Measurements from ENCODE around the gene CACNG5. TPM values are rescaled to one million over a fixed set of nuclear protein-coding genes. Genes with fewer than 3 reads are reported as not detected.

CACNG5 gene
- total and polyA plus RNA-seq, 4 donors: not detected

GRCh38 chr17:66865151-66865550 is 30.2 kb downstream of the CACNG5 start:
- H3K9ac ChIP-seq (ENCODE audit: low read depth in 1 of 2, low read length in 2 of 2): no peak overlapping the region
- no peaks in the 10 kb centered on the region for H3K36me3 ChIP-seq (ENCODE audit: control insufficient read depth in 4 of 4, insufficient read depth in 3 of 4, low read depth in 1 of 4, low read length in 3 of 4)
- H3K4me1 ChIP-seq (ENCODE audit: control insufficient read depth in 4 of 4, insufficient read depth in 4 of 4, low read length in 3 of 4): no peaks in the 10 kb centered on the region
- no peak overlapping the region for H3K4me3 ChIP-seq (ENCODE audit: low read depth in 1 of 3, low read length in 3 of 3)
- DNase-seq (ENCODE audit: low spot score): no peak
- TF ChIP-seq GABPA (IDR thresholded peaks at IDR 0.05 in 1 of 2, conservative IDR thresholded peaks at IDR 0.05 in 1 of 2) (no peak), HNF4G (IDR thresholded peaks at IDR 0.05) (no peak), YY1 (IDR thresholded peaks at IDR 0.05) (no peak), FOXA2 (IDR thresholded peaks at IDR 0.05) (no peak), EGR1 (IDR thresholded peaks at IDR 0.05; ENCODE audit: low read depth in 2 of 2) (no peak), SP1 (IDR thresholded peaks at IDR 0.05) (no peak), ATF3 (IDR thresholded peaks at IDR 0.05) (no peak), JUND (IDR thresholded peaks at IDR 0.05) (no peak), RAD21 (IDR thresholded peaks at IDR 0.05) (no peak), RXRA (IDR thresholded peaks at IDR 0.05) (no peak), FOXA1 (IDR thresholded peaks at IDR 0.05) (no peak), REST (IDR thresholded peaks at IDR 0.05) (no peak), HNF4A (conservative IDR thresholded peaks at IDR 0.05) (no peak), NR2F2 (IDR thresholded peaks at IDR 0.05) (no peak), TAF1 (conservative IDR thresholded peaks at IDR 0.05) (no peak)
- TF ChIP-seq, protein P1, sequence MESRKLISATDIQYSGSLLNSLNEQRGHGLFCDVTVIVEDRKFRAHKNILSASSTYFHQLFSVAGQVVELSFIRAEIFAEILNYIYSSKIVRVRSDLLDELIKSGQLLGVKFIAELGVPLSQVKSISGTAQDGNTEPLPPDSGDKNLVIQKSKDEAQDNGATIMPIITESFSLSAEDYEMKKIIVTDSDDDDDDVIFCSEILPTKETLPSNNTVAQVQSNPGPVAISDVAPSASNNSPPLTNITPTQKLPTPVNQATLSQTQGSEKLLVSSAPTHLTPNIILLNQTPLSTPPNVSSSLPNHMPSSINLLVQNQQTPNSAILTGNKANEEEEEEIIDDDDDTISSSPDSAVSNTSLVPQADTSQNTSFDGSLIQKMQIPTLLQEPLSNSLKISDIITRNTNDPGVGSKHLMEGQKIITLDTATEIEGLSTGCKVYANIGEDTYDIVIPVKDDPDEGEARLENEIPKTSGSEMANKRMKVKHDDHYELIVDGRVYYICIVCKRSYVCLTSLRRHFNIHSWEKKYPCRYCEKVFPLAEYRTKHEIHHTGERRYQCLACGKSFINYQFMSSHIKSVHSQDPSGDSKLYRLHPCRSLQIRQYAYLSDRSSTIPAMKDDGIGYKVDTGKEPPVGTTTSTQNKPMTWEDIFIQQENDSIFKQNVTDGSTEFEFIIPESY (IDR thresholded peaks at IDR 0.05): no peak
- TF ChIP-seq, protein P2, sequence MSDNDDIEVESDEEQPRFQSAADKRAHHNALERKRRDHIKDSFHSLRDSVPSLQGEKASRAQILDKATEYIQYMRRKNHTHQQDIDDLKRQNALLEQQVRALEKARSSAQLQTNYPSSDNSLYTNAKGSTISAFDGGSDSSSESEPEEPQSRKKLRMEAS (IDR thresholded peaks at IDR 0.05): no peak
- TF ChIP-seq, protein P3, sequence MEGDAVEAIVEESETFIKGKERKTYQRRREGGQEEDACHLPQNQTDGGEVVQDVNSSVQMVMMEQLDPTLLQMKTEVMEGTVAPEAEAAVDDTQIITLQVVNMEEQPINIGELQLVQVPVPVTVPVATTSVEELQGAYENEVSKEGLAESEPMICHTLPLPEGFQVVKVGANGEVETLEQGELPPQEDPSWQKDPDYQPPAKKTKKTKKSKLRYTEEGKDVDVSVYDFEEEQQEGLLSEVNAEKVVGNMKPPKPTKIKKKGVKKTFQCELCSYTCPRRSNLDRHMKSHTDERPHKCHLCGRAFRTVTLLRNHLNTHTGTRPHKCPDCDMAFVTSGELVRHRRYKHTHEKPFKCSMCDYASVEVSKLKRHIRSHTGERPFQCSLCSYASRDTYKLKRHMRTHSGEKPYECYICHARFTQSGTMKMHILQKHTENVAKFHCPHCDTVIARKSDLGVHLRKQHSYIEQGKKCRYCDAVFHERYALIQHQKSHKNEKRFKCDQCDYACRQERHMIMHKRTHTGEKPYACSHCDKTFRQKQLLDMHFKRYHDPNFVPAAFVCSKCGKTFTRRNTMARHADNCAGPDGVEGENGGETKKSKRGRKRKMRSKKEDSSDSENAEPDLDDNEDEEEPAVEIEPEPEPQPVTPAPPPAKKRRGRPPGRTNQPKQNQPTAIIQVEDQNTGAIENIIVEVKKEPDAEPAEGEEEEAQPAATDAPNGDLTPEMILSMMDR (IDR thresholded peaks at IDR 0.05; ENCODE audit: low read depth, low read length, missing input control): no peak
- H3K27ac ChIP-seq (ENCODE audit: low read depth in 1 of 2, low read length in 2 of 2): no peak overlapping the region
- no peaks in the 10 kb centered on the region for H3K27me3 ChIP-seq (ENCODE audit: control insufficient read depth in 4 of 4, insufficient read depth in 4 of 4, low read length in 3 of 4)
- H3K9me3 ChIP-seq (ENCODE audit: control insufficient read depth in 4 of 4, low read length in 3 of 4): peaks cover 0 to 7% (median 4%) of the 10 kb centered on the region in 4 donors
- 87% methylated on average over 1 of the region's 1 CpG for WGBS
